ENCODE results near the gene TBC1D24. TPM values are rescaled to one million over a fixed set of nuclear protein-coding genes. Genes with fewer than 3 reads are reported as not detected.
"Not testable (repeated sequence)": the region's sequence is repeated elsewhere in the genome, so short reads cannot be mapped to it uniquely, and the experiment has no call there.

The TBC1D24 gene
- total RNA-seq, 2 experiments from 2014 or later, result 11.4 to 13.7 TPM

DNA sequence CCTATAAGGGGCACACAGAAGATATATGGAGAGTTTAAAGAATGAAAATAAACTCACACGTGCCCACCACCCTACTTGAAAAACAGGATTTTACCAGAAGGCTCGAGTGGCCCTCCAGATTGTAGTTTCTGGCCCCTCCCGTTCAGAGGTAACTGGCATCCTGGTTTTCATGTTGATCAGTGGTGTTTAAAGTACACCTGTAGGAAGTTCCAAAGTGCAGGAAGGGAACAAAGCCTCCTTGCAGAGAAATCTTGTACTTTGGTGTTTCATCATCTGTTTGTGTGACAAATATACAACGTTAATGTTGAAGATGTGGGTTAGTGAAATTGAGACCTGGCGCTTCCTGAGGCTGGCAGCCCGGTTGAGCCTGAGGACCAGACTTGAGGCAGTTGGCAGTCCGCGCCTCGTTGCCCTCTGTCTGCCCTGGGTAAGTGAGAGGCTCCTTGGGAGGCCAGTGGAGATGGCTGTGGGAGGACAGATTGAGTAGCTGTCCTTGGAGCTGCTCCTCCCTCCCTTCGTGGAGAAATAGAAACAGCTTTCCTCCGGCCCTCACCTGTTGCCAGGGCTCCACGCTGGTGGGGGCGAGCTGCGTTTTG lies 75.5 kb downstream of the TBC1D24 start:
- H3K36me3 Mint-ChIP-seq (ENCODE audit: low read depth); POLR2A ChIA-PET; H3K4me1 Mint-ChIP-seq; CTCF ChIA-PET; H3K27ac Mint-ChIP-seq; H3K4me3 Mint-ChIP-seq; H3K27me3 Mint-ChIP-seq; H3K9me3 Mint-ChIP-seq; DNase-seq: not testable (repeated sequence)

DNA sequence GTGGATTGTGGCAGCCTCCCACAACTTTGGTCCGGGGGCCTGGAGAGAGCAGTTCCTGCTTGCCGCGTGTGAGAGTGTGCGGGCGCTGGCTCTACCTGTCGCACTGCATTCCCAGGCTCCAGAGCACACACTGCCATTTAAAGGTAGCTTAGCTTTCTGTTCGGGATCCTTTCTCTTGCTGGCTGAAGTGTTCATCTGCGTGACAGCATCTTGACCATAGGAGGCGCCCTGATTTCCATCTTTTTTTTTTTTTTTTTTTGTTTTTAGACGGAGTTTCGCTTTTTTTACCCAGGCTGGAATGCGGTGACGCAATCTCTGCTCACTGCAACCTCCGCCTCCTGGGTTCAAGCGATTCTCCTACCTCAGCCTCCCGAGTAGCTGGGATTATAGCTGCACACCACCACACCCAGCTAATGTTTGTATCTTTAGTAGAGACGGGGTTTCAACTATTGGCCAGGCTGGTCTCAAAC lies 76.5 kb downstream of the TBC1D24 start:
- H3K36me3 Mint-ChIP-seq (ENCODE audit: low read depth); H3K27ac Mint-ChIP-seq; H3K4me1 Mint-ChIP-seq; DNase-seq; H3K9me3 Mint-ChIP-seq; POLR2A ChIA-PET; H3K27me3 Mint-ChIP-seq; H3K4me3 Mint-ChIP-seq: not testable (repeated sequence)
- CTCF ChIA-PET, result interaction anchor here (0.6 kb wide), 1 partner anchor 459 kb away, joined by 5 read pairs; no protein-coding TSS in a partner anchor

DNA sequence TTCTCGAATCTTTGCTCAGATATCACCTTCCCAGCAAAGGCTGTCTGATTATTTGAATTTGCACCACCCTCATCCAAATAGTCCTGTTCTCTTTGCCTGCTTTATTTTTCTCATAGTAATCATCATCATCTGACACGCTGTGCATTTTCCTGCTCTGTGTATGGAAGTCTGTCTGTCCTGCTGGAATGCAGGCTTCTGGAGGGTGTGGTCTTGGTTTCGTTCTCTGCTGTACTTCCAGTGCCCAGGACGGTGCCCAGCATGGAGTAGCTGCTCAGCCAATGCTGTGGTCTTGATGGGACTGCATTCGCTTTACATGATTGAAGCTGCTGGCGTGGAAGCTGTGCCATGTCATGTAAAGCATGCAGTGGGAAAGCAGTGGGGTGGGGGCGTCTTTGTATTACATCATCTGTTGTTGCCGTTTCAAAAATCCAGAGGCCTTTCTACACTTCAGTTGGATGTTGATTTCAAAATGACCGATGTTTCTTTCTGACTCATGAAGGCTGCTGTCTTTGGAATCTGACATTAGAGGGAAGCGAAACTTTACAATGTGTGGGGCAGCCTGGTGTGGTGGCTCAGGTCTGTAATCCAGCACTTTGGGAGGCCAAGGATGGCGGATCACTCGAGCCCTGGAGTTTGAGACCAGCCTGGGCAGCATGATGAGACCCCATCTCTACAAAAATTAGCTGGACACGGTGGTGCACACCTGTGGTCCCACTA lies 79.9 kb downstream of the TBC1D24 start:
- CTCF ChIA-PET; POLR2A ChIA-PET; H3K4me1 Mint-ChIP-seq; H3K9me3 Mint-ChIP-seq; H3K4me3 Mint-ChIP-seq; H3K27me3 Mint-ChIP-seq; DNase-seq; H3K36me3 Mint-ChIP-seq (ENCODE audit: low read depth); H3K27ac Mint-ChIP-seq: not testable (repeated sequence)

Other genes starting within 250 kb of the TBC1D24 start
- gene DNASE1L2, start 238.7 kb upstream of the TBC1D24 start, total RNA-seq, result 1 to 10 TPM; 2.0 to 2.3 TPM
- 10 to 100 TPM; 43.0 to 44.8 TPM for gene ECI1, start 223.5 kb upstream of the TBC1D24 start, total RNA-seq
- 100 to 1,000 TPM; 218 to 222 TPM for gene RNPS1, start 207.0 kb upstream of the TBC1D24 start, total RNA-seq
- 1 to 10 TPM; 8.3 to 8.7 TPM for gene ABCA3, start 134.4 kb upstream of the TBC1D24 start, total RNA-seq
- gene CCNF, start 45.7 kb upstream of the TBC1D24 start, total RNA-seq, result 10 to 100 TPM; 74.5 to 75.8 TPM
- gene TEDC2, start 15.0 kb upstream of the TBC1D24 start, total RNA-seq, result 10 to 100 TPM; 12.5 to 13.9 TPM
- gene NTN3, start 3.8 kb upstream of the TBC1D24 start, total RNA-seq, result not detected
- gene ATP6V0C, start 38.8 kb downstream of the TBC1D24 start, total RNA-seq, result 100 to 1,000 TPM; 112 to 125 TPM
- 10 to 100 TPM; 51.6 to 55.5 TPM for gene AMDHD2, start 45.2 kb downstream of the TBC1D24 start, total RNA-seq
- gene CEMP1, start 56.3 kb downstream of the TBC1D24 start, total RNA-seq, result under 1 TPM in 1 of 2 experiments, not detected in 1; 0.23 TPM
- 10 to 100 TPM; 43.5 to 45.2 TPM for gene PDPK1, start 62.9 kb downstream of the TBC1D24 start, total RNA-seq
- 10 to 100 TPM; 35.9 to 39.8 TPM for gene KCTD5, start 207.4 kb downstream of the TBC1D24 start, total RNA-seq
- 1 to 10 TPM; 1.6 to 1.8 TPM for gene PRSS27, start 245.1 kb downstream of the TBC1D24 start, total RNA-seq